DOHH2 (cell line): ENCODE results near the gene PAX3.

Experiments
- H3F3A ChIP-seq: fragments of 200-600 bp; sonication (generic), shearing (Covaris generic); 2 replicates; pipeline ENCODE4 v1.6.0; 2016; ENCODE audit warnings: antibody characterized with exemption, mild to moderate bottlenecking; ENCODE audit not compliant: control insufficient read depth, insufficient read depth
- H3K27ac ChIP-seq: fragments of 200-600 bp; sonication (generic); 2 replicates; pipeline ENCODE4 v1.5.1; 2014; ENCODE audit warnings: low read depth, mild to moderate bottlenecking, low read length, moderate library complexity
- H3K27me3 ChIP-seq: fragments of 200-600 bp; sonication (generic); 2 replicates; pipeline ENCODE4 v1.6.1; 2014; ENCODE audit warnings: mild to moderate bottlenecking, low read length, mixed read lengths; ENCODE audit not compliant: control insufficient read depth
- H3K36me3 ChIP-seq: fragments of 200-600 bp; sonication (generic); 2 replicates; pipeline ENCODE4 v1.6.1; 2014; ENCODE audit warnings: mild to moderate bottlenecking, low read length, moderate library complexity, mixed read lengths; ENCODE audit not compliant: control insufficient read depth
- H3K4me1 ChIP-seq: fragments of 200-600 bp; sonication (generic); 2 replicates; pipeline ENCODE4 v1.6.1; 2014; ENCODE audit warnings: mild to moderate bottlenecking, low read length, mixed read lengths; ENCODE audit not compliant: control insufficient read depth
- H3K4me2 ChIP-seq: fragments of 200-600 bp; sonication (generic); 2 replicates; pipeline ENCODE4 v1.6.0; 2014; ENCODE audit warnings: mild to moderate bottlenecking, low read length, moderate library complexity
- H3K4me3 ChIP-seq: fragments of 200-600 bp; sonication (generic); 2 replicates; pipeline ENCODE4 v1.5.1; 2014; ENCODE audit warnings: mild to moderate bottlenecking, low read length, mixed read lengths
- H3K79me2 ChIP-seq: fragments of 200-600 bp; sonication (generic); 2 replicates; pipeline ENCODE4 v1.6.1; 2014; ENCODE audit warnings: mild to moderate bottlenecking, low read length, mixed read lengths; ENCODE audit not compliant: control insufficient read depth
- H3K9me2 ChIP-seq: fragments of 200-600 bp; sonication (generic); replicated peaks from 2 replicates; pipeline ENCODE4 v1.6.1; 2014; ENCODE audit warnings: mild to moderate bottlenecking, low read length, mixed read lengths; ENCODE audit not compliant: control insufficient read depth
- H3K9me3 ChIP-seq: fragments of 200-600 bp; sonication (generic); 2 replicates; pipeline ENCODE4 v1.6.1; 2014; ENCODE audit warnings: antibody characterized with exemption, low read length, mixed read lengths; ENCODE audit not compliant: control insufficient read depth, insufficient read depth
- H4K20me1 ChIP-seq: fragments of 200-600 bp; sonication (generic); 2 replicates; pipeline ENCODE4 v1.6.0; 2014; ENCODE audit warnings: low read depth, mild to moderate bottlenecking, antibody characterized with exemption, low read length, moderate library complexity; ENCODE audit not compliant: control insufficient read depth, insufficient read depth
- CTCF ChIP-seq: fragments of 200-600 bp; sonication (generic); IDR thresholded peaks from one replicate; pipeline ENCODE4 v1.5.1; 2014; ENCODE audit warnings: antibody characterized with exemption, mild to moderate bottlenecking, low read depth, low read length; ENCODE audit not compliant: poor library complexity, severe bottlenecking
- EZH2phosphoT487 ChIP-seq: fragments of 200-600 bp; sonication (generic); IDR thresholded peaks from 2 replicates; pipeline ENCODE4 v1.6.1; 2017; ENCODE audit warnings: borderline replicate concordance, mild to moderate bottlenecking, antibody characterized with exemption, low read length, moderate library complexity, mixed read lengths

The PAX3 gene

GRCh38 chr2:222303045-222303827 is 4.4 kb upstream of the PAX3 start:
- TF ChIP-seq EZH2phosphoT487: no peak
- no peak for TF ChIP-seq CTCF

GRCh38 chr2:222302178-222303018 is 3.6 kb upstream of the PAX3 start:
- peaks cover 33% of the 10 kb centered on the region for H3K27me3 ChIP-seq

More at GRCh38 chr2:222303045-222303827, 4.4 kb upstream of the PAX3 start:
- Histone ChIP-seq H3K9me3 (no peaks in the 10 kb centered on the region), H4K20me1 (no peaks in the 10 kb centered on the region), H3F3A (no peaks in the 10 kb centered on the region), H3K9me2 (no peaks in the 10 kb centered on the region), H3K27me3 (peaks cover 40% of the 10 kb centered on the region), H3K4me3 (no peak overlapping the region), H3K79me2 (no peaks in the 10 kb centered on the region), H3K4me2 (no peak overlapping the region), H3K27ac (no peak overlapping the region), H3K36me3 (no peaks in the 10 kb centered on the region), H3K4me1 (no peaks in the 10 kb centered on the region)

GRCh38 chr2:222301796-222302118 is 3.0 kb upstream of the PAX3 start:
- Histone ChIP-seq H3K9me2 (no peaks in the 10 kb centered on the region), H3K4me3 (no peak overlapping the region), H3K4me1 (no peaks in the 10 kb centered on the region), H3K4me2 (no peak overlapping the region), H3K79me2 (no peaks in the 10 kb centered on the region), H4K20me1 (no peaks in the 10 kb centered on the region), H3K27ac (no peak overlapping the region), H3K36me3 (no peaks in the 10 kb centered on the region), H3K9me3 (no peaks in the 10 kb centered on the region), H3K27me3 (peaks cover 29% of the 10 kb centered on the region), H3F3A (no peaks in the 10 kb centered on the region)
- no peak for TF ChIP-seq EZH2phosphoT487
- TF ChIP-seq CTCF: no peak

More at GRCh38 chr2:222302178-222303018, 3.6 kb upstream of the PAX3 start:
- no peaks in the 10 kb centered on the region for H3K79me2 ChIP-seq
- no peak overlapping the region for H3K4me3 ChIP-seq
- H3K27ac ChIP-seq: no peak overlapping the region
- no peaks in the 10 kb centered on the region for H3K9me3 ChIP-seq
- no peaks in the 10 kb centered on the region for H3K4me1 ChIP-seq
- no peaks in the 10 kb centered on the region for H3F3A ChIP-seq
- no peak for TF ChIP-seq CTCF
- no peak for TF ChIP-seq EZH2phosphoT487
- H3K9me2 ChIP-seq: no peaks in the 10 kb centered on the region
- H4K20me1 ChIP-seq: no peaks in the 10 kb centered on the region
- no peak overlapping the region for H3K4me2 ChIP-seq
- H3K36me3 ChIP-seq: no peaks in the 10 kb centered on the region
